Body of pancreas (tissue), 4 donors: ENCODE measurements around the gene PDAP1.
"Not testable (repeated sequence)": the region's sequence is repeated elsewhere in the genome, so short reads cannot be mapped to it uniquely, and the experiment has no call there.

Experiments used
- POLR2A ChIP-seq, 3 donors: fragments of 450-650 bp; IDR thresholded peaks; one replicate each; pipeline ENCODE4 v1.6.1; 2016; ENCODE audit warnings: antibody characterized with exemption in 3 of 3, mild to moderate bottlenecking in 2 of 3
- TF ChIP-seq, protein P1 (sequence below), 7 experiments: fragments of 450-650 bp in 4 of 7; fragments of 200-600 bp in 3 of 7; sonication (generic) in 3 of 7; IDR thresholded peaks; one replicate each; pipeline ENCODE4 v1.5.1; 2016 to 2019; ENCODE audit warnings: antibody characterized with exemption in 7 of 7

DNA sequence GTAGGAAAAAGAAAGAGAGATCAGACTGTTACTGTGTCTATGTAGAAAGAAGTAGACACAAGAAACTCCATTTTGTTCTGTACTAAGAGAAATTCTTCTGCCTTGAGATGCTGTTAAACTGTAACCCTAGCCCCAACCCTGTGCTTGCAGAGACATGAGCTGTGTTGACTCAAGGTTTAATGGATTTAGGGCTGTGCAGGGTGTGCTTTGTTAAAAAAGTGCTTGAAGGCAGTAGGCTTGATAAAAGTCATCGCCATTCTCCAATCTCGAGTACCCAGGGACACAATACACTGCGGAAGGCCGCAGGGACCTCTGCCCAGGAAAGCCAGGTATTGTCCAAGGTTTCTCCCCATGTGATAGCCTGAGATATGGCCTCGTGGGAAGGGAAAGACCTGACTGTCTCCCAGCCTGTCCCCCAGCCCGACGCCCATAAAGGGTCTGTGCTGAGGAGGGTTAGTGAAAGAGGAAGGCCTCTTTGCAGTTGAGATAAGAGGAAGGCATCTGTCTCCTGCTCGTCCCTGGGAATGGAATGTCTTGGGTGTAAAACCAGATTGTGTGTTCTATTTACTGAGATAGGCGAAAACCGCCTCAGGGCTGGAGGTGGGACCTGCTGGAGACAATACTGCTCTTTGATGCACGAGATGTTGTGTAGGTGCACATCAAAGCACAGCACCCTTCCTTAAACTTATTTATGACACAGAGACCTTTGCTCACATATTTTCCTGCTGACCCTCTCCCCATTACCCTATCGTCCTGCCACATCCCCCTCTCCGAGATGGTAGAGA is 23.6 kb upstream of the PDAP1 start:
- TF ChIP-seq, protein P1, sequence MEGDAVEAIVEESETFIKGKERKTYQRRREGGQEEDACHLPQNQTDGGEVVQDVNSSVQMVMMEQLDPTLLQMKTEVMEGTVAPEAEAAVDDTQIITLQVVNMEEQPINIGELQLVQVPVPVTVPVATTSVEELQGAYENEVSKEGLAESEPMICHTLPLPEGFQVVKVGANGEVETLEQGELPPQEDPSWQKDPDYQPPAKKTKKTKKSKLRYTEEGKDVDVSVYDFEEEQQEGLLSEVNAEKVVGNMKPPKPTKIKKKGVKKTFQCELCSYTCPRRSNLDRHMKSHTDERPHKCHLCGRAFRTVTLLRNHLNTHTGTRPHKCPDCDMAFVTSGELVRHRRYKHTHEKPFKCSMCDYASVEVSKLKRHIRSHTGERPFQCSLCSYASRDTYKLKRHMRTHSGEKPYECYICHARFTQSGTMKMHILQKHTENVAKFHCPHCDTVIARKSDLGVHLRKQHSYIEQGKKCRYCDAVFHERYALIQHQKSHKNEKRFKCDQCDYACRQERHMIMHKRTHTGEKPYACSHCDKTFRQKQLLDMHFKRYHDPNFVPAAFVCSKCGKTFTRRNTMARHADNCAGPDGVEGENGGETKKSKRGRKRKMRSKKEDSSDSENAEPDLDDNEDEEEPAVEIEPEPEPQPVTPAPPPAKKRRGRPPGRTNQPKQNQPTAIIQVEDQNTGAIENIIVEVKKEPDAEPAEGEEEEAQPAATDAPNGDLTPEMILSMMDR (IDR thresholded peaks at IDR 0.05) = not testable (repeated sequence)
- not testable (repeated sequence) for TF ChIP-seq POLR2A (IDR thresholded peaks at IDR 0.05)
